GM23338 (cell line): ENCODE results near the gene ACTG2. TPM values are rescaled to one million over a fixed set of nuclear protein-coding genes. Genes with fewer than 3 reads are reported as not detected.

Experiments used
- EZH2 ChIP-seq: fragments of 200-600 bp; sonication (generic); IDR thresholded peaks from one replicate; pipeline ENCODE4 v1.8.0; 2017; ENCODE audit warnings: antibody characterized with exemption, mild to moderate bottlenecking, low read depth; ENCODE audit not compliant: unreplicated experiment
- JUNB ChIP-seq: IDR thresholded peaks from one replicate; pipeline ENCODE4 v1.6.1; 2016; ENCODE audit warnings: antibody characterized with exemption; ENCODE audit not compliant: unreplicated experiment
- REST ChIP-seq: IDR thresholded peaks from one replicate; pipeline ENCODE4 v1.6.1; 2018; ENCODE audit warnings: antibody characterized with exemption; ENCODE audit not compliant: unreplicated experiment
- STAT1 ChIP-seq: IDR thresholded peaks from one replicate; pipeline ENCODE4 v1.6.1; 2016; ENCODE audit warnings: antibody characterized with exemption; ENCODE audit not compliant: unreplicated experiment
- ZNF114 ChIP-seq: fragments of 250-450 bp; sonication (Bioruptor Pico); IDR thresholded peaks from 2 replicates; pipeline ENCODE4 v1.5.0; 2020; ENCODE audit warnings: mild to moderate bottlenecking, moderate library complexity
- ZNF331 ChIP-seq: fragments of 250-450 bp; sonication (Bioruptor Pico); IDR thresholded peaks from 2 replicates; pipeline ENCODE4 v1.5.0; 2020; ENCODE audit warnings: low read depth, mild to moderate bottlenecking, moderate library complexity
- ZNF462 ChIP-seq: fragments of 250-450 bp; sonication (Bioruptor Pico); IDR thresholded peaks from 2 replicates; pipeline ENCODE4 v1.5.0; 2020; ENCODE audit warnings: mild to moderate bottlenecking, moderate library complexity
- polyA plus RNA-seq: library from polyadenylated mRNA; unstranded; fragments of >200 nt; fragmentation: Nextera tagmentation; extraction: Ambion mirVana; gene quantifications from 2 replicates; pipeline ENCODE4 v1.2.1, GENCODE V29; 2016
- total RNA-seq: library from RNA; depleted of rRNA; stranded (reverse); fragments of >200 nt; shearing (Covaris generic); gene quantifications from 2 replicates; pipeline ENCODE4 v1.2.3, GENCODE V29; 2014

Gene ACTG2
- total and polyA plus RNA-seq, 2 experiments from 2014 or later, result 8.0 to 8.5 TPM

GRCh38 chr2:73922681-73923080, 29.9 kb downstream of the ACTG2 start (continued):
- TF ChIP-seq ZNF462 (CRISPR knock-in tag) (no peak), EZH2 (no peak), ZNF114 (CRISPR knock-in tag) (no peak), ZNF331 (CRISPR knock-in tag) (no peak), JUNB (no peak), STAT1 (no peak), REST (no peak)
